HUES6 (cell line): ENCODE measurements around the gene COPS4.

Experiments used
- H3K27ac ChIP-seq: 2 replicates; pipeline ENCODE4 v1.7.0; 2013; ENCODE audit warnings: low read depth, mild to moderate bottlenecking, low read length, inconsistent platforms
- H3K27me3 ChIP-seq: 2 replicates; pipeline ENCODE4 v1.6.1; 2013; ENCODE audit warnings: low read length; ENCODE audit not compliant: control insufficient read depth, insufficient read depth
- H3K36me3 ChIP-seq: 2 replicates; pipeline ENCODE4 v1.6.1; 2013; ENCODE audit warnings: low read length; ENCODE audit not compliant: control insufficient read depth, insufficient read depth
- H3K4me1 ChIP-seq: 2 replicates; pipeline ENCODE4 v1.6.1; 2013; ENCODE audit warnings: low read length; ENCODE audit not compliant: control insufficient read depth, insufficient read depth
- H3K4me3 ChIP-seq: 2 replicates; pipeline ENCODE4 v1.5.1; 2013; ENCODE audit warnings: low read depth, low read length
- H3K9ac ChIP-seq: one replicate; pipeline ENCODE4 v1.6.1; 2013; ENCODE audit warnings: mild to moderate bottlenecking, low read length
- H3K9me3 ChIP-seq: 2 replicates; pipeline ENCODE4 v1.6.1; 2013; ENCODE audit warnings: low read depth, low read length; ENCODE audit not compliant: control insufficient read depth, insufficient read depth

The COPS4 gene

GRCh38 chr4:83112231-83112630 is 77.2 kb downstream of the COPS4 start:
- H3K27me3 ChIP-seq, result peaks cover 14% of the 10 kb centered on the region
- no peak overlapping the region for H3K27ac ChIP-seq
- H3K4me3 ChIP-seq, result no peak overlapping the region
- no peaks in the 10 kb centered on the region for H3K9me3 ChIP-seq
- H3K4me1 ChIP-seq, result peaks cover 24% of the 10 kb centered on the region
- H3K36me3 ChIP-seq, result no peaks in the 10 kb centered on the region
- no peak overlapping the region for H3K9ac ChIP-seq

- Histone ChIP-seq H3K9me3 (no peaks in the 10 kb centered on the region), H3K27me3 (peaks cover 14% of the 10 kb centered on the region), H3K4me1 (peaks cover 24% of the 10 kb centered on the region), H3K36me3 (no peaks in the 10 kb centered on the region), H3K9ac (no peak overlapping the region), H3K27ac (no peak overlapping the region), H3K4me3 (no peak overlapping the region)
Observed at GRCh38 chr4:83112678-83113428, 77.9 kb downstream of the COPS4 start.

GRCh38 chr4:83113429-83113786 is 78.4 kb downstream of the COPS4 start:
- Histone ChIP-seq H3K4me3 (no peak overlapping the region), H3K36me3 (no peaks in the 10 kb centered on the region), H3K27ac (no peak overlapping the region), H3K4me1 (peaks cover 24% of the 10 kb centered on the region), H3K9me3 (no peaks in the 10 kb centered on the region), H3K27me3 (peaks cover 11% of the 10 kb centered on the region), H3K9ac (no peak overlapping the region)

- 0 out of 2 replicates have a peak within 1 kb of the TSS, but pooled peaks have one; percentile 25 for H3K27ac ChIP-seq
- H3K9me3 ChIP-seq, result no peaks in the 10 kb centered on the region
- H3K9ac ChIP-seq, result no peak within 1 kb of the TSS
- H3K4me1 ChIP-seq, result peaks cover 24% of the 10 kb centered on the region
- H3K36me3 ChIP-seq, result no peaks in the 10 kb centered on the region
- H3K27me3 ChIP-seq, result no peaks in the 10 kb centered on the region
- H3K4me3 ChIP-seq, result peak within 1 kb of the TSS; percentile 33; the same call in 1 of the 2 replicates
Observed at GRCh38 chr4:83114576-83114975, 79.6 kb downstream of the COPS4 start, which contains the start of gene PLAC8. PLAC8 (minus strand) TSS chr4:83114729; CDS start chr4:83107921, 6,808 bp downstream.

- Histone ChIP-seq H3K4me3 (0 out of 2 replicates have a peak overlapping the region, but pooled peaks have one; percentile 33), H3K36me3 (no peaks in the 10 kb centered on the region), H3K9ac (no peak overlapping the region), H3K27ac (0 out of 2 replicates have a peak overlapping the region, but pooled peaks have one; percentile 25), H3K9me3 (no peaks in the 10 kb centered on the region), H3K27me3 (no peaks in the 10 kb centered on the region), H3K4me1 (peaks cover 24% of the 10 kb centered on the region)
Observed at GRCh38 chr4:83115000-83115399, 80.0 kb downstream of the COPS4 start.

- no peaks in the 10 kb centered on the region for H3K27me3 ChIP-seq
- H3K4me1 ChIP-seq, result peaks cover 21% of the 10 kb centered on the region
- H3K9me3 ChIP-seq, result no peaks in the 10 kb centered on the region
- 0 out of 2 replicates have a peak overlapping the region, but pooled peaks have one; percentile 25 for H3K27ac ChIP-seq
- peak overlapping the region; percentile 33; the same call in 1 of the 2 replicates for H3K4me3 ChIP-seq
- H3K36me3 ChIP-seq, result no peaks in the 10 kb centered on the region
- H3K9ac ChIP-seq, result no peak overlapping the region
Observed at GRCh38 chr4:83115656-83116285, 80.8 kb downstream of the COPS4 start.

GRCh38 chr4:83118869-83119268 is 83.9 kb downstream of the COPS4 start:
- H3K4me3 ChIP-seq, result no peak overlapping the region
- no peaks in the 10 kb centered on the region for H3K36me3 ChIP-seq
- no peaks in the 10 kb centered on the region for H3K27me3 ChIP-seq
- peaks cover 8% of the 10 kb centered on the region; the same call in 1 of the 2 replicates for H3K9me3 ChIP-seq
- H3K27ac ChIP-seq, result no peak overlapping the region
- peaks cover 20% of the 10 kb centered on the region for H3K4me1 ChIP-seq
- H3K9ac ChIP-seq, result no peak overlapping the region

- Histone ChIP-seq H3K27ac (no peak overlapping the region), H3K36me3 (no peaks in the 10 kb centered on the region), H3K9ac (no peak overlapping the region), H3K4me3 (no peak overlapping the region), H3K9me3 (peaks cover 9% of the 10 kb centered on the region; the same call in 1 of the 2 replicates), H3K4me1 (peaks cover 1% of the 10 kb centered on the region; the same call in 1 of the 2 replicates), H3K27me3 (no peaks in the 10 kb centered on the region)
Observed at GRCh38 chr4:83121246-83121645, 86.3 kb downstream of the COPS4 start.

GRCh38 chr4:83124111-83124780 is 89.3 kb downstream of the COPS4 start:
- Histone ChIP-seq H3K36me3 (no peaks in the 10 kb centered on the region), H3K27me3 (no peaks in the 10 kb centered on the region), H3K27ac (no peak overlapping the region), H3K4me3 (no peak overlapping the region), H3K9ac (no peak overlapping the region), H3K4me1 (no peaks in the 10 kb centered on the region), H3K9me3 (peaks cover 19% of the 10 kb centered on the region)
